ENCODE results near the gene SLC9A9.

DNA sequence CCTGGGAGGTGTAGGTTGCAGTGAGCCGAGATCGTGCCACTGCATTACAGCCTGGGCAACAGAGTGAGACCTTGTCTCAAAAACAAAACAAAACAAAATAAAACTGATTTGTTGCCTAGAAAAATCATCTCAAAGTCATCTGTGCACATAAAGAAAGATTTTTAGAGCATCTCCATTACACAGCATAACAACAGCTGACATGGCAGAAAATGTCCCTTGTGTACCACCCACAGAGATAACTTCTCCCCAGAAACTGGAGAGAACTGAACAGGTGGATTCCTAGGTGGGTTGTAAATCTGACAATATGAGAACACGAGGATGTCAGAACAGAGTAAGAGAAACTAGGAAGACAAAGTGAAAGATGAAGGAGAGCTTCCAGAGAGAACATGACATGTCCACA lies 207.5 kb downstream of the SLC9A9 start:
- TF ChIP-seq POLR2AphosphoS5 (IDR thresholded peaks at IDR 0.05) (no peak), POLR2A (IDR thresholded peaks at IDR 0.05) (no peak)
- TF ChIP-seq, protein P1, sequence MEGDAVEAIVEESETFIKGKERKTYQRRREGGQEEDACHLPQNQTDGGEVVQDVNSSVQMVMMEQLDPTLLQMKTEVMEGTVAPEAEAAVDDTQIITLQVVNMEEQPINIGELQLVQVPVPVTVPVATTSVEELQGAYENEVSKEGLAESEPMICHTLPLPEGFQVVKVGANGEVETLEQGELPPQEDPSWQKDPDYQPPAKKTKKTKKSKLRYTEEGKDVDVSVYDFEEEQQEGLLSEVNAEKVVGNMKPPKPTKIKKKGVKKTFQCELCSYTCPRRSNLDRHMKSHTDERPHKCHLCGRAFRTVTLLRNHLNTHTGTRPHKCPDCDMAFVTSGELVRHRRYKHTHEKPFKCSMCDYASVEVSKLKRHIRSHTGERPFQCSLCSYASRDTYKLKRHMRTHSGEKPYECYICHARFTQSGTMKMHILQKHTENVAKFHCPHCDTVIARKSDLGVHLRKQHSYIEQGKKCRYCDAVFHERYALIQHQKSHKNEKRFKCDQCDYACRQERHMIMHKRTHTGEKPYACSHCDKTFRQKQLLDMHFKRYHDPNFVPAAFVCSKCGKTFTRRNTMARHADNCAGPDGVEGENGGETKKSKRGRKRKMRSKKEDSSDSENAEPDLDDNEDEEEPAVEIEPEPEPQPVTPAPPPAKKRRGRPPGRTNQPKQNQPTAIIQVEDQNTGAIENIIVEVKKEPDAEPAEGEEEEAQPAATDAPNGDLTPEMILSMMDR (IDR thresholded peaks at IDR 0.05) = no peak

Measured in gastroesophageal sphincter (tissue), 3 donors.